Parathyroid adenoma (tissue), 2 donors: ENCODE measurements around the gene GTPBP6.
"Not testable (repeated sequence)": the region's sequence is repeated elsewhere in the genome, so short reads cannot be mapped to it uniquely, and the experiment has no call there.

Source experiments
- H2AFZ ChIP-seq: fragments of 300-600 bp; sonication (generic); one replicate; pipeline ENCODE4 v1.7.0; 2017; ENCODE audit warnings: antibody characterized with exemption, mild to moderate bottlenecking
- H3K27ac ChIP-seq: fragments of 300-600 bp; sonication (generic); one replicate; pipeline ENCODE4 v1.7.0; 2017
- H3K27me3 ChIP-seq: fragments of 300-600 bp; sonication (generic); one replicate; pipeline ENCODE4 v1.7.0; 2017; ENCODE audit warnings: low read length; ENCODE audit not compliant: control insufficient read depth, insufficient read depth
- H3K36me3 ChIP-seq: fragments of 300-600 bp; sonication (generic); one replicate; pipeline ENCODE4 v1.7.0; 2017; ENCODE audit warnings: low read length; ENCODE audit not compliant: control insufficient read depth, insufficient read depth
- H3K4me1 ChIP-seq: fragments of 300-600 bp; sonication (generic); one replicate; pipeline ENCODE4 v1.7.0; 2017; ENCODE audit warnings: control low read depth
- H3K4me2 ChIP-seq: fragments of 300-600 bp; sonication (generic); one replicate; pipeline ENCODE4 v1.7.0; 2017; ENCODE audit warnings: low read length
- H3K4me3 ChIP-seq: fragments of 300-600 bp; sonication (generic); one replicate; pipeline ENCODE4 v1.7.0; 2017; ENCODE audit warnings: low read depth, low read length
- H3K79me2 ChIP-seq: fragments of 300-600 bp; sonication (generic); one replicate; pipeline ENCODE4 v1.7.0; 2017; ENCODE audit warnings: control low read depth
- H3K9ac ChIP-seq: fragments of 300-600 bp; sonication (generic); one replicate; pipeline ENCODE4 v1.7.0; 2017; ENCODE audit warnings: mild to moderate bottlenecking
- H3K9me3 ChIP-seq: fragments of 300-600 bp; sonication (generic); one replicate; pipeline ENCODE4 v1.7.0; 2017; ENCODE audit warnings: low read length; ENCODE audit not compliant: control insufficient read depth
- CTCF ChIP-seq: fragments of 300-600 bp; sonication (generic); IDR thresholded peaks from one replicate; pipeline ENCODE4 v1.7.0; 2017; ENCODE audit warnings: antibody characterized with exemption, mild to moderate bottlenecking
- donor health status: primary hyperparathyroidism.

GTPBP6 gene

GRCh38 chrX:330726-331150 is 12.1 kb upstream of the GTPBP6 start:
- H3K4me1 ChIP-seq = no peaks in the 10 kb centered on the region
- H3K9me3 ChIP-seq = no peaks in the 10 kb centered on the region
- H3K36me3 ChIP-seq = no peaks in the 10 kb centered on the region
- no peaks in the 10 kb centered on the region for H3K79me2 ChIP-seq
- H2AFZ ChIP-seq = no peak overlapping the region
- H3K4me2 ChIP-seq = no peak overlapping the region
- H3K9ac ChIP-seq = no peak overlapping the region
- H3K4me3 ChIP-seq = no peak overlapping the region
- TF ChIP-seq CTCF = no peak
- H3K27ac ChIP-seq = no peak overlapping the region
- H3K27me3 ChIP-seq = no peaks in the 10 kb centered on the region

- H3K4me2 ChIP-seq, H3K36me3 ChIP-seq, H3K4me3 ChIP-seq, H3K9ac ChIP-seq, H2AFZ ChIP-seq, H3K9me3 ChIP-seq, H3K27me3 ChIP-seq, H3K79me2 ChIP-seq, H3K4me1 ChIP-seq, H3K27ac ChIP-seq: not testable (repeated sequence)
Observed at GRCh38 chrX:330141-330725, 11.6 kb upstream of the GTPBP6 start.

- Histone ChIP-seq H3K27me3 (no peaks in the 10 kb centered on the region), H3K79me2 (no peaks in the 10 kb centered on the region), H3K9me3 (no peaks in the 10 kb centered on the region), H3K36me3 (no peaks in the 10 kb centered on the region), H3K4me3 (no peak overlapping the region), H3K4me1 (no peaks in the 10 kb centered on the region), H2AFZ (no peak overlapping the region), H3K27ac (no peak overlapping the region), H3K4me2 (no peak overlapping the region), H3K9ac (no peak overlapping the region)
- no peak for TF ChIP-seq CTCF
Observed at GRCh38 chrX:329291-329910, 10.8 kb upstream of the GTPBP6 start.

- no peaks in the 10 kb centered on the region for H3K79me2 ChIP-seq
Observed at GRCh38 chrX:327660-328126, 9.1 kb upstream of the GTPBP6 start.

GRCh38 chrX:324664-325063 is 6.1 kb upstream of the GTPBP6 start:
- not testable (repeated sequence) for H3K79me2 ChIP-seq, H3K36me3 ChIP-seq, H3K27me3 ChIP-seq, H3K4me2 ChIP-seq, H3K9me3 ChIP-seq, H3K4me1 ChIP-seq, H3K9ac ChIP-seq, H3K4me3 ChIP-seq, H2AFZ ChIP-seq, H3K27ac ChIP-seq

More at GRCh38 chrX:327660-328126, 9.1 kb upstream of the GTPBP6 start:
- no peak overlapping the region for H3K27ac ChIP-seq
- no peak overlapping the region for H3K4me2 ChIP-seq
- H3K4me1 ChIP-seq = no peaks in the 10 kb centered on the region
- H3K9ac ChIP-seq = no peak overlapping the region
- H3K36me3 ChIP-seq = no peaks in the 10 kb centered on the region
- no peaks in the 10 kb centered on the region for H3K9me3 ChIP-seq
- no peak overlapping the region for H2AFZ ChIP-seq
- H3K27me3 ChIP-seq = no peaks in the 10 kb centered on the region
- no peak for TF ChIP-seq CTCF
- H3K4me3 ChIP-seq = no peak overlapping the region
